ENCODE measurements around the gene CCND1.

Gene CCND1

DNA sequence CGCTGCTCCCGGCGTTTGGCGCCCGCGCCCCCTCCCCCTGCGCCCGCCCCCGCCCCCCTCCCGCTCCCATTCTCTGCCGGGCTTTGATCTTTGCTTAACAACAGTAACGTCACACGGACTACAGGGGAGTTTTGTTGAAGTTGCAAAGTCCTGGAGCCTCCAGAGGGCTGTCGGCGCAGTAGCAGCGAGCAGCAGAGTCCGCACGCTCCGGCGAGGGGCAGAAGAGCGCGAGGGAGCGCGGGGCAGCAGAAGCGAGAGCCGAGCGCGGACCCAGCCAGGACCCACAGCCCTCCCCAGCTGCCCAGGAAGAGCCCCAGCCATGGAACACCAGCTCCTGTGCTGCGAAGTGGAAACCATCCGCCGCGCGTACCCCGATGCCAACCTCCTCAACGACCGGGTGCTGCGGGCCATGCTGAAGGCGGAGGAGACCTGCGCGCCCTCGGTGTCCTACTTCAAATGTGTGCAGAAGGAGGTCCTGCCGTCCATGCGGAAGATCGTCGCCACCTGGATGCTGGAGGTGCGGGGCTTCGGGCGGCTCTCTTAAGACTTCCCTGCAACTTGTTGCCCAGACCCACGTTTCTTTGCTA, at the start of gene CCND1:
Gene CCND1, plus strand, starts transcription at position 162 of the 587 bp plus-strand sequence. Its CDS starts 158 bp downstream, at position 320.
- peak in 4 of 14 donors; percentile 19 to 61 (median 39) for DNase-seq

DNA sequence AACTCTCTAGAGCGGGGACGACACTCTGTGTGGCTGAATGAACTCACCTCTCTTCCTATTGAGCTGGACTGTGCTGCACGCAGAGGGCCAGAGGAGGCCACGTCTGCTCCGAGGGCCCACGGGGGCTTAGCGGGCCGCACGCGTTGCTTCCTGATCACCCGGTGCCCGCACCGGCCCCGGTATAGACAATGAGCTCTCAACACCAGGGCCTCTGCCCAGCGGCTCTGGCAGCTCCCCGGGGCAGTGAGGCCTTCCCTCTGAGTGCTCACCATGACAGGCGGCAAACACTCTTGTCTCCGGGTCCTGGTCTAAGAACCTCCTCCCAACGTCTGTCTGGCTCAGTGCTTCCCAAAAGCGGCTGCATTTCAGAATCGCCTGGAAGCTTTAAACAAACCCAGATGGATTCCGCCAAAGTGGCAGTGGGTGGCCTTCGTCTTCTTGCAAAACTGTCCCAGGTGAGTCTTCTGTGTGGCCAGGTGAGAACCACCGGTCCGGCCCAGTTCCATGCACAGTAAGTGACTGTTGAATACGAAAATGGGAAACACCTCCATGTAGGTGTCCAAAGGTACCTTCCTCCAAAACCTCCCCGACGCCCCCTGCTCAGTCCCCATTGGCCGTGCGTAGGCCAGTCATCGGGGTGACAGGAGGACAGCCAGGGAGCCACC, 47.8 kb upstream of the CCND1 start:
- DNase-seq = no peak

DNA sequence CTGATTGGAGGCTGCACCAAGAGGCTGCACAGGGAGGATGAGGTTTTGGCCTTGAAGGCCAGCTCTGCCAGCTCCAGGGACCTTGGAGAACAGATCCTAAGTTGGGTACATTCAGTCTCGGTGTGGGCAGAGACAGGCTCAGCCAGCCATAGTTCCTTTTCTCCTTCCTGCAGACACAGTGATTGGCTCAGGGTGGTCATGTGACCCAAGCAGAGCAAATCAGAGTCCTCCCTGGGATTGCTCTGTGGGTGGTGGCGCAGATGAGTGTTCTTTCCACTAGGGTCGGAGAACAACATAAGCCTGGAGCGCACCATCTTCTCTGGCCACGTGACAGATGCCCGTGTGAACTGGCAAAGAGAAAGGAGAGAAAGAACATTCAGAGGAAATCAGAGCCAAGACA, 47.1 kb upstream of the CCND1 start:
- DNase-seq = no peak

DNA sequence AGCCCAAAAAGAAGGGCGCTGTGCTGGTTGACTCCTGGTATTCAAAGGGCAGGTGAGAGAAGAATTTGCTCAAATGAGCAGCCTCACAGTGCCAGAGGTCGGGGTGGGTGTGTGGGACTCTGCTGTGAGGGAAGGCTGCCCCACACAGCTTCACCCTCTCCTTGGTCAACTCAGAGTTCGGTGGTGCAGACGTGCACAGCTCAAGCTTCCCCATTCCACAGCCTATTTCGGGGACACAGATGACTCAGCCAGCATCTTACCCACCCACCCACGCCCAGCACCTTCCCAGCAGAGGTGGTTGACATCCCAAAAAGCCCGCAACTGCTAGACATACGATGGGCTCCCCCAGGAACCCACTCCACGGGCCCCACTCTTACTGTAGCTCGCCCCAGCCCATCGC, 46.5 kb upstream of the CCND1 start:
- peak in 1 of 14 donors; percentile 27 for DNase-seq

DNA sequence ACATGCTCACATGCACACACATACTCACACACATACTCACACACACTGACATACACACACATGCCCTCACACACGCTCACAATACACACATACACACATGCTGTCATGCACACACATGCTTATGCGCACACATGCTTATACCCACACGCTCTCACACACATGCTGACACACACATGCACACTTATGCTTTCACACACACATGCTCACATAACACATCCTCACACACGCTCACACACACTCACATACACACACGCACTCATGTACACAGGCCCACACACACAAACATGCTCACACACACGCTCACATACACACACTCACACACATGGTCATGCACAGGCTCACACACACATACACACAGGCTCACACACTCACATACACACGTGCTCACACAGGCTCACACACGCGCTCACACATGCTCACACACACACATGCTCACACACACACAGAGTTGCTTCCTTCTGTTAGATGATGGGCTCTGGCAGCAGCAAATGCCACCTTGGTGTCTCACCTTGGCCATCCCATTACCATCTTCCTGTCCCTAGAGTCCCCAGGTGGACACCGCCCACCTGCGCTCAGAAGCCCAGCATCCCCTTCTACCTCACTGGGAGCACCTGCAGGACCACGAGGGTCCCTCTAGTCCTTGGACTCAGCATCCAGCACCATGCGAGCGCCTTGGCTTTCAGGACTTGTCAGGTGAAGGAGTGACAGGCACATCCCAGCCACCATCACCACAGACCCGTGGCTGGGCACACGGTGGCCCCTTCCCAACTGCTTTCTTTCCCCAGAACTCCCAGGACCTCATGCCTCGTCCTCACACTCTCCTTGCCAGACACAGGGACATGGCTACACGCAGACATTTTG, 44.9 kb upstream of the CCND1 start:
- DNase-seq = no peak

DNA sequence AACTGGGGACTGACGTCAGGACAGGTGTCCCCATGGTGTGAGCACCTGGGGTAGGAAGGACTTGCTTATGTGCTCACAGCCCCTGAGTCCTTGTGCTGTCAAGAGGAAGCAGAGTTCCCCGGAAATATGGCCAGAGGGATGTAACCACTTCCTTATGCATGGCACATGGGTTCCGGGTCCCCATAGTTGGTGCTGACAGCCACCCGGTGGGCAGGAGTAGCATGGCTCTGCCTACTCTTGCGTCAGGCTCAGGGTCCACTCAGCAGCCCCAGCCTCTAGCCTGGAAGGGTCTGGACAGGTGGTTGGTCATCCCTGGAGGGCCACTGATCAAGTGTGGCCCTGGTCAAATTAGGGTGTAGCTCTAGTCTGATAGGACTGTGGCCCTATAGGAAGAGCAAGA, 42.8 kb upstream of the CCND1 start:
- no peak for DNase-seq

DNA sequence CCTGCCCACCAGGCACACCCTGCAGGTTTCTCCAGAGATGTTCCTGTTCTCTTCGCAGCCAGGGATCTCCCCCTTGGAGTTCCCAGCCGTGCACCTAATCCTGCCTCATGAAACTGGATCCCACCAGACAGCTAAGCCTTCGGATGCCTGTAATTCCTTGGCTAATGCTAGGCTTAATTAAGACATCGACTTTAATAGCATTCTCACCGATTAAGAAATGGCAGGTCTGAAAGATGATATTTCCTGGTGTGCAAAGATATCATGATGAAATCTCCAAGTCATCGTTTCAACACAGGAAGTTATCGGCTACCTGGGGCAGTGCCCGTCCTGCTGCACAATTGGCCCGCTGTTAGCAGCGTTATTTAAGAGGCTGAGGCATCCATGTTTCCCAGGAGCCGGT, 41.5 kb upstream of the CCND1 start:
- DNase-seq = no peak

DNA sequence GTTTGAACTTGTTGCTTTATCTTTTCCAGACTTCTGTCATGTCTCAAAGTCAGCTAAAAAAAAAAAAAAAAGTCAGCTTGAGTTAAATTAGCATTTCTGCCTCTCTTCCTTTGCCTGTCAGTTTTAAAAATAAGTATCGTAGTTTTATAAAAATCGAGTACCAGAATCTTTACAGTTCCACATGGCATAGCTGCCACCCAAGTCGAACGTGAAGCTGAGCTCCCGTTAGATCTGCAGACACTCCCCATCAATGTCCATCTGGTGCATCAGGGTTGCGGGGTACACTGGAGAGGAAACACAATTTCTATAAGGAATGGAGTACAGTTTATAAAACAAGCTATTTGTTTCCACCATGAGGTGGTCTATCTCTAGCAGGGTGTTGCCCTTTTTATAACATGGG, 41.0 kb upstream of the CCND1 start:
- DNase-seq = no peak

DNA sequence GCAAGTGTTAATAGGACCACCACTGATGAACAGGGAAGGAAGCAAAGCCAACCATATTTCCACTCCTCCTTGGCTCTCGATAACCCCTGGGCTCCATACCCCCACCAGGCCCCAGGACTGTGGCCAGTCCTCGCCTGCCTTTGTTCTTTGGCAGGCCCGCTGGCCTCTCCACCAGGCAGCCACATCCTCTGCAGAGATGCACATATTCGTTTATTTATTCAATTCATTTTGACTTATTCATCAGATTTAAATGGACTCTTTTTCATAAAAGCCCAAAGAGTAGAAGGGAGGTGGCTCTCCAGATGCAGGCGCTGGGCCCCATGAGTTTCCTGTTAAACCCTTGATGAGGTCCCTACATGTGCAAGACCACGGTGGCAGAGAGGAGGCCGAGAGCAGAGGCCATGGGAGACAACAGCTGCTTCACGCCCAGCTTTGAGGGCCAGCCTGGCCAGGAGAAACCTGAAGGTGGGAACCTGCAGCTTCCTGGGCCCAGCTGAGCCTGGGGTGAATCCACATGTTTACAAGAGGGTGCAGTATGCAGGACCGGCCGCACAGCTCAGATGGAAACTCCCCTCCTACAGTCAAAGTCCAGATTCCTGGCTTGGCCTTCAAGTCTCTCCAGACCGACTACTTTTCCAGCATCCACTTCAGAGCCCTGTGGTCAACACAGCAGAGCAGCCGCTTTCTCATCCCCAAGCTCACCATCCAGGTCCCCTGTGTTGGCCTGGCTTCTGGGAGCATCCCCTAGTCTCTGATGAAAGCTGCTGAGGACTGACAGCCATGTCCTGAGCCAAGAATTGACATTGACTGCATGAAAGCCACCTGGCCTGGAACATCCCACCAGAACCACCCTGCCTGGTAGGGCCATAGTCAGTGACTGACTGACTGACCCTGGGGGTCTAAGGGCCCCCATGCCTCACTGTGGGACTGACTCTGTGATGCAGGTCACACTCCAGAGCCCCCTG, 39.7 kb upstream of the CCND1 start:
- DNase-seq = no peak

DNA sequence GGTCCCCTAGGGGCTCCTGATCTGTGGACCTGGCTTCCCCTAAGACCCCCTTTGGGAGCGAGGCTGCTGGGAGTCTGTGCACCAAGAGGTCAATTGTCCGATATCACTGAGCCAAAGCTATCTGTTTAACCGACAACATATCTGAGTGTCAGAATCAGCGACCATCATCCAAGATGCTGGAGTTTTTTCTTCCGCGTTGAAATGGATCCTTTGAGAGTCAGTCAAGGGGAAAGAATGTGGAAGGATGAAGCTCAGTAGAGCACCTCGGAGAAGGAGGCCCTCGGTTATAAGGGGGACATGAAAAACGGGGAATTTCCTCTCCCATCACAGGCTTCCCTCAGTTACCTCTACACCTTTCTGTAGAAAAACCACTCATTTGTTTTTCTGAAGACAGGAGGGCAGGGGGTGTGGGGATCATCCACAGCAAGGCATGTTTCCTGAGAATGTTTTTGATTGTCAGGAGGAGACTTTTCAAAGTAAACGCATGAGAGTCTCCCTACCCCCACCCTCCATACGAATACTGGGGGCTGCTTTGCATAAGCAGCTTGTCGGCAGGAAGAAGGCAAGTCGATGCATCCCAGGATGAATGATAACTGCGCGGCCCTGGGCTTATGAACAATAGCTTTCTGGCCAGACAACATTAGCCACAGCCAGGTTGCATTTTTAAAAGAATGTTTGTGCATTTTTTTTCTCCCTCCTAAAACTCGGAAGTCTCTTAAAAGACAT, 37.7 kb upstream of the CCND1 start:
- DNase-seq = no peak

DNA sequence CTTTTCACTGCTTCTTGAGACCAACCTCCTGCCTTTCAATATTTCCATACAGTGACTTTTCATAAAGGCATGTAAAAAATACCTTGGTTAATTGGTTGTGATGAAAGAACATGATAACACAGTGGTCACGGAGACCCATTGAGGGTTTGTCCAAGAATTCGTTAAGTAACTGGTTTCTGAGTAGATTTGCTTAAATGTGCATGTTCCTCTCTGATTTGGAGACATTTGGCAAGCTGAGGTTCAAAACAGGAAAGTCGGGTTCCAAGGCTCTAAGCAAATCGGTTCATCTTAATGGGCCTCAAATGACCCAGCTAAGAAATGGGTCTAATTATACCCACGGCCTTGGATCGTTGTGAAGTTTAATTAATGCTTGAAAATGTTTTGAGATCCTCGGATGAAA, 36.9 kb upstream of the CCND1 start:
- no peak for DNase-seq

DNA sequence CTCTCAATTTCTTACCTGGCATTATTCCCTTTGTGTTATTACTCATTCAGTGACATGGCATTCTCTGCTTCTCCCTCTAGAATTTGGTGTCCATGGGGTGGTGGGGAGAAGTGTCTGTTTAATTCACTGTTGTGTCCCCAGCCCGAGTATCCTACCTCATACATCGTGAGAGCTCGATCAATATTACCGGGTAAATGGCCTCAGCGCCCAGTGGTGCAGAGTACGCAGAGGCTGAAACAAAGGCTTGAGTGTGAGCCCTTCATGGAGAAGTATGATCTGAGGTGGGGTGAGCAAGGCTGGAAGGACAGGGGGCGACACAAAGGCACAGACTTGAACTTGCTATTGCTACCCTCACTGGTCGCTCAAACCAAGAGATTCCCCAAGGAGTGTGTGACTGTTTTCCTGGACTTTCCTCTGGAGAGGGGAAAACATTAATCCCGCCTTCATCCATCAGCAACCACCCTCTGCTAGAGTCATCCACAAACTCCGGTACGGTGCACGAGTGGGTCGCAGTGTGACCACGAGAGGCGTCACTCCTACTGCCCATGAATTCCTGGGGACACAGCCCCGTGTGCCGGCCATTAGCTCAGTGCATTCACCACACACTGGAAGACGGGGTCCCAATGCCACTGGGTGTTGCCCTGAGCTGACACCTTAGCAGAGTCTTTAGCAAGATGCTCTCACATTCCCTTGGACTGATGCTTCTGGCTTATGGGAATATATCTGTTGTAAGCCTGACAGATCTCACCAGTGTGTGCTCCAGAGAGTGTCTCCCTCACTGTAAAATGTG, 35.0 kb upstream of the CCND1 start:
- no peak for DNase-seq

DNA sequence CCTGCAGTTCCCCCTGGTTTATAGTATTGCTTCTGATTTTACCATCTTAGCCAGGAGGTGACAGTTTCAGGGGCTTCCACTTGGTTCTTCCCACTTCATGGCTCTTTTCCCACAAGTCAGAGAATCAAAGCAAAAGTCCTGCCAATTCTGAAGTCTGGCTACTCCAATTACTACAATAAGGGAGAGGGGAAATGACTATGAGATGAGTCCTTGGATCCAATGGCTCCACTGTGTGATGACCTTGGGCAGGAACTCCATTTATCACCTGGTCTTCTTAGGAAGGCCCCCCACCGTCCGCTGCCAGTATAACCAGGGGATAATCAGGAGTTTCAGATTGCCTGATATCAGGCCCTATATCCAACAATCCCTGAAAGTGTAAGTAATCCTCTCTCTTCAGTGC, 31.6 kb upstream of the CCND1 start:
- DNase-seq = no peak

DNA sequence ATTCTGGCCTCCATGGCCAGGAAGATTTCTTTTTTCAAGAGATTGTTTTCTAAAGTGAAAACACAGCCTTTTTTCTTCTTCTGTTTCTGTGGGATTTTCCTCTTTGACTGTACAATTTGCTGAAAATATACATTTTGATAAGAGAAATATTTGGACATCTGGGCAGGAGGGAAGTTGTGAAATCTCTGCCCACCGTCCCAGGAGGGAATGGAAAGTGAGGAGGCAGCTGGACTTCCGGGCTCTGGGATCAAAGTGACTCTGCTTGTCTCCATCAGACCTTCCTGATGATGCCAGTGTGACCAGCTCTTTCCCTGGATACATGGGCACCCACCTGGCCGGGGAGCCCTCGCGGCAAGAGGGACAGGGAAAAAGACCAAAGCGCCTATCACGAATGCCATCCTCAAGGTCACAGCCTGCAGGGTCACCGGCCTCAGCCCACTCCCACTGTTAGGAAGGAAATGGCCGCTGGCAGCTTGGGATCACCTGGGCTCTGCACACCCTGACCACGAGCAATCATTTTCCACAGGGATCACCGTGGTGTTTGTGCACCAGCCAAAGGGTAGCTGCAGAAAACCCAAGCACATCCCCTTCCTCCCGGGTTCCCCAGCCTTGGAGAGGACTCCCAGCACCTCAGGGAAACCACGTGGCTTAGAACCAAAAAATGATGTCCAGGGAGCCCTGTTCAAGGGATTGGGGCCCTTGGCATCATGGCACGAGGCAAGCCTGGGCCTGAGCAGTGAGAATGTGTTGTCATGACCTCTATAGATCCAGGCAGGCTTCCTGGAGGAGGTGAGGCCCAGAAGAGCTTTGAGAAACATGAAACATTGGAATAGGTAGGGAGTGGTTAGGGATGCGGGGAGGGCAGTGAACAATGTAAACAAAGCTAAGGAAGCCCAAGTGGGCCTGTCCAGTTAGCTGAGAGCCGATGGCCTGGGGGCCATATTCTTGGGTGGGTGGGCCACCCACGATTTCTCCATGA, 29.1 kb upstream of the CCND1 start:
- no peak for DNase-seq

DNA sequence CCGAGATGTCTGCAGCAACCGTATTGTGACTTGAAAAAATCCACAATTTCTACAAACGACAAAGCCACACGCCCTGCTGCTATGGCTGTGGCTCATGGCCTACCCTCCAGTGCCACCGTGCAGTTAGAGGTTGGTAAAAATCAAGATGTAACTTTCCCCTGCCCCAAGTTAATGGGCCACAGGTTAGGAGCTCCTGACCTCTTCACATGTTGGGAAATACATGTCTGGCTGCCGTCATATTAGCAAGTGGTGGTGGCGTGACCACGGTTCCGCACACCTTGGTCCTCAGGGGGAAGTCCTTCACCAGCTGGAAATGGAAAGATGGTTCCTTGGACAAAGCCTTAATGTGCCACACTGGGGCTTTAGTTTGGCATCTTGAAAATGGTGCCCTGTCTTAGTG, 27.4 kb upstream of the CCND1 start:
- DNase-seq = no peak

DNA sequence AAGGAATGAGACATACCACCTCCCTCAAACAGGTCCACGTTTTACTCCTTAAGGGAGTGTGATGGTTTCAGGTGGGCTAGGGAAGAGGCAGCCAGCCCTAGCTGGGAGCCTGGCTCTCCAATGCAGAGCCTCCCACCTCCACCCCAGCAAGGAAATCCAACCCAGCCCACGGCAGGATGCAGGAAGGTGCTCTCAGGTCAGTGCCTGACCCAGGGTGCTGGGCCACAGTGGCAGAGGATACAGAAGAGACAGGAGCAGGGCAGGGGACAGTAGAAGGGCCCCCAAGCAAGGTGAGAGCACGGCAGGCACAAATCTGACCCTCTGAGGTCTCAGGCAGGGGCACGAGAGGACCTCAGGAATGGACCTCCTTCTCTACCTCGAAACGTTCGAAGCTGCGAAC, 26.9 kb upstream of the CCND1 start:
- no peak for DNase-seq

DNA sequence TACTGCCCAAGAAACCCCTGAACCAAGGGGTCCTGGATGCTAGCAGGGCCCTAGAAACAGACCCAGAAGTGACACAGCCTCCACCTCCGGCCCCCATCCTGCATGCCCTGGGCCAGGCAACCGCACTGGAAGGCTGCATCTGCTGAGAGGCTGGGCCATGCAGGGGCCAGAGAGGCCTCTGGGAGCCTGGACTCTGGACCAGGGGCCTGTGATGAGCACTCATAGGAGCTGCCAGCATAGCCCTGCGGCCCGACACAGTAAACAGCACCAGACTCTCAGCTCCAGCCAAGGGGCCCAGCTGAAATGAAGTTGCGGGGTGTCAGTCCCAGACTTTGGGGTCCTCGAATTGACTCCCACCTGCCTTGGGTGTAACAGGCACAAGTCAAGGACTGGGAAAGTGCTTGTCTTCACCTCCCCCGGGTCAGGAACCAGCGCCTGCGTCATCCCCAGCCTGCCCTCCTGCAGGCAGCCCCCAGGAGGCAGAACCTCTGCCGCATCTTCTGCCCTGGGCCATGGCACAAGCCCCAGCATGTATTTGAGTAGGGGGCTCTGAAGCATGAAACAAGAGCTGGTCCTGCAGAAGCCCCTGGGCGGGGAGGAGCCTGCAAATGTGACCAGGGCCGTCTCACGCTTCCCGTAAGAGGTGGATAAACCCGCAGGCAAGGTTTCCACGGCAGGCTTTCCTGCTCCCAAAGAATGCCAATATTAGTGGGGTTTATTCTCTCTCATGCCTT, 25.2 kb upstream of the CCND1 start:
- DNase-seq = no peak

DNA sequence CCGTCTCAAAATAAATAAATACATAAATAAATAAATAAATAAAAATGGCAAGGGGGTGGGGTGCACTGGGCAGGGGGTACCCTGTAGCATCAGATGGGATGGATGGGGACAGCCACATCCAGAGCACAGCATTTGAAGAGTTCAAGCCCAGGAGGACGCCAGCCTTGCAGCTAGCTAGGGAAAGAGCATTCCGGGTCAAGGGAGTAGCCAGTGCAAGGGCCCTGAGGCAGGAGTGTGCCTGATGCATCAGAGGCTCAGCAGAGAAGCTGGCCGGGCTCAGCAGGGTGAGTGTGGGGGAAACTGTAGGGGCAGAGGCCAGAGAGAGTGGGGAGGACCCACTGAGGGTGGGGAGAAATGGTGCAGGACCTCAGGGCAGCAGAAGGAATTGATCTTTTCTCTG, 23.7 kb upstream of the CCND1 start:
- no peak for DNase-seq

DNA sequence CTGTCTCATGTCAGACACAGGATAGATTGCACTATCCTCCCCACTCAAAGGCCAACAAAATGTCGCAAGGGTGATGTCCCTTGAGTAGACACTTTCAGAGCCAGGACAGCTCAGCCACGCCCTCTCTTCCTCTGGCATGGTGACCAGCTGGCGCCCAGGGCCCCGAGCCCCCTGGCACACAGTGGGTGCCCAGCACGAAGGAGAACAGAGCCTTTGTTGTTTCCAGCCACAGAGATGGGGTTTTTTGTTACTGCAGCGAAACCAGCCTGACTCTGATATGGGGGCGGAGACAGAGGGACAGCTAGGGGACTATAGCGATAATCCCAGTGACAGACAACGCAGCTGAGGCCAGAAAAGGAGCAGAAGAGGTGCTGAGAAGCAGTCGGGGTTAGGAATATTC, 23.3 kb upstream of the CCND1 start:
- DNase-seq = no peak

All from C1 segment of cervical spinal cord (tissue), 14 donors.